ENCODE results near the gene HHIP.

HHIP gene

DNA sequence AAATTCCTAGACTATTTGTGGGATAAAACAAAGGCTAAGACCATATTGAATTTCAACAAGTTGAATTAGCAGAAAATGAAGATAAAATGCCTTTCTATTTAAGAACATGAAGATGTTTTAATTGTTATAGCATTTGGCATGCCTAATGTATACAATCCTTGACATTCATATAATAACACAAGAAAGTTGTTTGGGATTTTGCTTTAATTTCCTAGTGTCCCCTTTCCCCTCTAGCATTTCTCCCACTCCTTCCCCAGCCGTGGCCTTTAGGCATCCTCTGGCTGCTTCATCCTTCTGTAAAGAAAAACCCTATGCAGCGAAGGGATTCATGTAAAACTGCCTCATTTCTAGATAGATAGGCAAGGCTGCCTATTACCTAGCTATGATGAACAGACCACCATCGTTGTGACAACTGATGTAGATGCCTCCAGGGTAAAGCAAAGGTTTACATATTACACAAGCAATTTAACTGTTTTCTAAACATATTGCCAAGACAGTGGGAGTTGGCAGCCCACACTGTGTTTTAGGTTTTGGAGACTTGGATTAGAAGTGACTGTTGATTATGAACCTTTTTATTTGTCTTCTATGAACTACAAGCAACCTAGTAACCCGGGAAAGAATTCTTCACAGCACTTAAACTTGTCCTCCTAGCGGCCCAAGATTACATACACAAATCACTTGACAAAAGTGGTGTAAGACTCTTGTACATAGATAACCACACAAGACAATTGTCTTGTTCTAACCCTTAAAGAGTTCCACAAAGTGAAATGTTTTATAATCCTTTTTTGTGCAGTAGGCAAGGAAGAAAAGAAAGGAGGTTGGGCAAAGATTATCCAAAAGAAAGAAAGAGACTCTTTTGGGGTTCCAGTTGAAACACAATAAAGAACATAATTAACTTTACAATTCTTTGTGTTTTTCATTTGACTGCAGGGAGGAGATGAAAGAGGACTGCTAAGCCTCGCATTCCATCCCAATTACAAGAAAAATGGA is 59.9 kb downstream of the HHIP start:
- DNase-seq (ENCODE audit: low read depth in 3 of 3) = no peak

- DNase-seq (ENCODE audit: low read depth in 3 of 3) = no peak
Observed at GRCh38 chr4:144709159-144709558, 63.2 kb downstream of the HHIP start.

DNA sequence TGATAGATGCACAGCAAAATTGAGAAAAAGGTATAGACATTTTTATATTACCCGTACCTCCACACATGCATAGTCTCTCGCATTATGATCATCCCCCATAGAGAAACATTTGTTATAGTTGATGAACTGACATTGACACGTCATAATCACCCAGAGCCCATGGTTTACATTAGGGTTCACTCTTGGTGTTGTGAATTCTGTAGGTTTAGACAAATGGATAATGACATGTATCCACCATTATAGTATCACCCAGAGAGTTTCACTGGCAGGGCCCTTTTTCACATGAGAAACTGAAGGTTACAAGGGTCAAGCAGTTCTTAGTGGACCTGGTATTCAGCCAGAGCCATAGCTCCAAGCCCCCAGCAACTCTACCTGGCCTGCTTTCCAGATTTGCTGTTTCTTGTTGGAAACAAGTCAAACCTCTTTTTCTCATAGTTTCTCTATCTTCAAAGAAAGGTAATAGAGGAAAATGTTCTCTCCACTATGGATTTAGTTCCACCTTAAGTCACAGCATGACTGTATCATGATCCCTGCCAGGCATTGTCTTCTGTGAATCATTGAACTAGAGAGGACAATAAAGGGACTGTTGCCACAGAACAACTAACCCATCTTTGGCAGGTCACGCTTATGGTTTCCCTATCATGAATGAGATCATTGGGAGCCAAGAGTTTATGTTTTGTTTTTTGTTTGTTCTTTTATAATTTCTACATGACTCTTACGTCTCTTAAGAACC is 64.0 kb downstream of the HHIP start:
- no peak for DNase-seq (ENCODE audit: low read depth in 3 of 3)

GRCh38 chr4:144710526-144710912 is 64.6 kb downstream of the HHIP start:
- DNase-seq (ENCODE audit: low read depth in 3 of 3) = no peak

DNA sequence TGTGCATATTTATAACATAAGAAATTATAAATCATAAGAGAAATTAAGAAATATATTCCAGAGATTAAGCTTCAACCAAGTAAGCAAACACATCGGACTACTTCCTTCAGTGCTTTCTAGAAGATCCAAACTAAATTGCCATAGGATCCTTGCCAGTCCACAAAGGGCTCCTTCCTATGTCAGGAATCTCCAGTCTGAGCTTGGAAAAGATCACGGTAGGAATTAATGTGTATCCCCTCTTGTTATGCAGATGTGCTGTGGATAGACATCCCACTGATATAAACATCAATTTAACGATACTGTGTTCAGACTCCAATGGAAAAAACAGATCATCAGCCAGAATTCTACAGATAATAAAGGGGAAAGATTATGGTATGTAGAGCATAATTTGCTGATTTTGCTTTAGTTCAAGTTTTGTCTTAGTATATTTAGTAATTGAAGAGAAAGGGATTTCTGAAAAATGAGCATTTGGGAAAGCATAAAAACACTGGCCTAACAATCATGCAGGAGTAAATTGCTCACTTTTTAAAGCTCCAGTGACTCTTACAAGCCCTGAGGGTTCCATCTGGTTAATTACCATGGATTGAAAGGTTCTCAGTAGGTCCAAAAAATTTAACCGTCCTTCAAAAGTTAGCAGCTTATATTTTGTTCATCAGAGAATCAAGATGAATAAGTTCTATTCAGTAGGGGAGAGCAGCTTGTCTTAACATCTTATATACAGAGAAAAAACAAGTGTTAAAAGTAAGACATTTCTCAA is 65.9 kb downstream of the HHIP start:
- DNase-seq (ENCODE audit: low read depth in 3 of 3) = no peak

- no peak for DNase-seq (ENCODE audit: low read depth in 3 of 3)
Observed at GRCh38 chr4:144712775-144713174, 66.8 kb downstream of the HHIP start.

DNA sequence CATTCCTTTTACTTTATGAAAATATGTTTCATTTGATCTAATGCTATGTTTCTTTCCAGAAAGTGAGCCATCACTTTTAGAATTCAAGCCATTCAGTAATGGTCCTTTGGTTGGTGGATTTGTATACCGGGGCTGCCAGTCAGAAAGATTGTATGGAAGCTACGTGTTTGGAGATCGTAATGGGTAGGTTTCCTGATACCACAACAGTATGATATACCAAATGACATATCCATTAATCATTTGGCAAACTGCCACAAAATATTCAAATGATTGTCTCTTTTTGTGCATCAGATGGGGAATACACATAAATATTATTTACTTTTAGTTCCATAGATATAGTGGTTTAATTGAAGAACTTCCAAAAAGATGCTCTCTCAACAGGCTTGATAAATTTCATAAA is 68.2 kb downstream of the HHIP start:
- no peak for DNase-seq (ENCODE audit: low read depth in 3 of 3)

- no peak for DNase-seq (ENCODE audit: low read depth in 3 of 3)
Observed at GRCh38 chr4:144715230-144715629, 69.3 kb downstream of the HHIP start.

DNA sequence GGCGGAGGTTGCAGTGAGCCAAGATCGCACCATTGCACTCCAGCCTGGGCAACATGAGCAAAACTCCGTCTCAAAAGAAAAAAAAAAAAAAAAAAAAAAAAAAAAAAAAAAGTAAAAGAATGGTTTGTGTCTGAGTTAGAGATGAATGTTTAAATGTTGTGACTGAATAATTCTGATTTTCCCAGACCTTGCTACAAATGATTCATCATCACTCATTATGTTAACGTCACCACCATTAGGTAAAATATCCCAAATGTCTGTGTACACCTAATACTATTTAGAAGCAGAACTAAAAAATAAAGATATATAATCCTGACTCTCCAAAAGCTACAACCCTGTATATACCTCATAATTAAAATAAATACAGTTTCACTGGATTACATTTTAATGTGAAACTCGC is 70.8 kb downstream of the HHIP start:
- no peak for DNase-seq (ENCODE audit: low read depth in 3 of 3)

DNA sequence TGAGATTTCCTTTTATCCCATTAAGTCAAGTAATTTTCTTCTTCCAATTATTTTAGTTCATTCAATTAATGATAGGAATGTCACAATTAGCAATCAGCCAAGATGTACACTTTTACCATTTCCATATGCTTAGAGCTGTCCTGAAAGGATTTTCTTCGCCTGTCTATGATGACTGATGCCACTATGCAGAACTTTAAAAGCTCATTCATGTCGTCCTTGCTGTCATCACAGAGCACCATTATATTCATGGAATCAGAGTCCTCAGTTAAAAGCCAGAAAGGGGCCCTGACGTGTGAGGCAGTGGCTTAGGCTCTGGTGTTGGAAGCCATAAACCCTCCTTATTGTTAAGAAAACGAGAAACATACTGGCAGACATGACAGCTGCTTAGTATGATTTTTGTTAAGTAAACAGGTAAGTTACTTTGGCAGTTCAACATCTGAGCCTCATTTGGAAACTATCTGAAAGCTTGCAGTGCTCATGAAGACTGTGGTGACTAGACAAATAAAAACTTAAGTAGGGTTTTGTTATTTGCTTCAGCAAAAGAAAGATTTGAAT is 73.1 kb downstream of the HHIP start:
- no peak for DNase-seq (ENCODE audit: low read depth in 3 of 3)

DNA sequence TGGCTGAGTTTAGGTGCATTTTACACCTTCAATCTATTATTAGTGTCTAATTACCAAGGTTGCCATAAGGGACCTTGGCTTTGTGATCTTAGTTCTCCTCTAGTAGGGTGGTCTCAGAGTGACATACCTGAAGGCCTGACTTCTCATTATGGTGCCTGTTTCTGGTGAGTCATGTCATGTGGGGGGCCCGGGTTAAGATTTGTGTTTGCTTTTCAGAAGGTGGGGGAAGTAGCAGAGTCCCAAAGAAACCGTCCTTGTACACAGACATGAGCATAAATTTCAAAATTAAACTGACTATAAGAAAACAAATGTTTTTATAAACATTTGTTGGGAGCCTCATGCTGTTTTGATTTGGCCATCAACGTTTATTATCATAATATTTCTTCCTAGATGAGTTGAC is 74.5 kb downstream of the HHIP start:
- no peak for DNase-seq (ENCODE audit: low read depth in 3 of 3)

DNA sequence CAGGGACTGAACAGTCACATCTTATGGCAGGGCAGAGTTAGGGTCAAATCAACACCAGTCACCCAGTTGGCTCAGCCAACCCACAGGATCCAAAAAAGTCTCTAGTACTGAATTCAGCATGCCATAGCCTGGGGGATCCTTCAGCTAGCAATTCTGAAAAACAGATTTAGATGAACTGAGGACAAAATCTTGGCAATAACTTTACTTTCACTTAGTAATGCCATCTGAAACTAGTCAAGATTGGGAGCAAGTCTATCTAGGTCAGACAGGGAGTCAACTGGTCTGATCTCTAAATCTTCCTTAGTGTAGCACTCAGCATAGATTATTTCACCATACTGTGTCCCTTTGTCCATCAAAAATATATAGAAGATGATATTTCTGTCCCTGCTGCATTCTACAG is 76.0 kb downstream of the HHIP start:
- no peak for DNase-seq (ENCODE audit: low read depth in 3 of 3)

GRCh38 chr4:144723471-144723870 is 77.5 kb downstream of the HHIP start:
- DNase-seq (ENCODE audit: low read depth in 3 of 3) = no peak

- DNase-seq (ENCODE audit: low read depth in 3 of 3) = no peak
Observed at GRCh38 chr4:144729175-144729574, 83.2 kb downstream of the HHIP start.

DNA sequence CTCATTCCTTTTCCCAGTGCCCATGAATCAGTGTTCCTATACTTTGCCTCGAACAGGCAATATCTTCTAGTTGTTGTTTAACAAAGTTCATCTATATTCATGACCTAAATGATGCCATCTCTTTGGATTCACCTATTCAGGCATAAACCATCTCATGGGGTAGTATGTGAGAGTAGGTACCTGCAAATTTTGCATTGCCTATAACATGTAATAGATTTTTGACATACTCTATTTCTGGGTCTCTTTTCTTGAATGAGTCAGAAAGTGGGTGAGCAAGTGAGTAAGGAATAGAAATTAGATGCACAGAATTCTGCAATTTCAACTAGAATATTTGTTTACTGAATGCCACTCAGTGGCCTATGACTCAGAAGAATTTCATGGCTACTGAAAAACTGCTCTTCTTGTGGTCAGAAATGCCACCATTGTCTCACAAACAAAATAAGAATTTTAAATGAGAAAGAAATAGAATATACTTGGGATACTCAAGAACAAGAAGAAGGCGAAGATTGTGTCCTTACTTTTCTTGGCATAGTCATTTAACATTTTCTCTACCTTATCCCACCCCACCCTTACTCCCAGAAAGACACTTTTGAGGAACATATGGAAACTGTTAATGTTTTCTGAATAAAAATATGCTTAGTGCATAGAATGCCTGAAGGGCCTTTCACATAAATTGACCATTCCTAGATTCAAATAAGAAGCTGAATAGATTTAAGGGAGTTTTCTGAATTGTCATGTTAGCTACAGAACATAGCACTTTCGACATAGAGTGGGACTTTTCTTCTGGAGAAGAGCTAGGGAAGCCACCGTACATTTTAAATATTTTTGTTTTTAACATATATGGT is 86.8 kb downstream of the HHIP start:
- no peak for DNase-seq (ENCODE audit: low read depth in 3 of 3)

GRCh38 chr4:144733566-144733965 is 87.6 kb downstream of the HHIP start:
- DNase-seq (ENCODE audit: low read depth in 3 of 3) = no peak

DNA sequence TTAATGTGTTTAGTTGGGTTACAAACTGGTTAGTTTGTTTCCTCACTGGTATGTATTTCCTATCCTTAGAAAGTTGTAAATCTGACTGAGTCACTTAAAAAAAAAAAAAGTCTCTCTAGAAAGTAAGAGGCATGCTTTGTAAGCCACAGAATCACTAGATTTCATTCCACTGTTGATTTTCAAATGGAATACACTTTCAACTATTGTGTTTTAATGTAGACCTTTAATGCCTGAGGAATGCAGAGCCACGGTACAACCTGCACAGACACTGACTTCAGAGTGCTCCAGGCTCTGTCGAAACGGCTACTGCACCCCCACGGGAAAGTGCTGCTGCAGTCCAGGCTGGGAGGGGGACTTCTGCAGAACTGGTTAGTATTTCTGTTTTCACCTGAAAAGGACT is 88.6 kb downstream of the HHIP start:
- no peak for DNase-seq (ENCODE audit: low read depth in 3 of 3)

DNA sequence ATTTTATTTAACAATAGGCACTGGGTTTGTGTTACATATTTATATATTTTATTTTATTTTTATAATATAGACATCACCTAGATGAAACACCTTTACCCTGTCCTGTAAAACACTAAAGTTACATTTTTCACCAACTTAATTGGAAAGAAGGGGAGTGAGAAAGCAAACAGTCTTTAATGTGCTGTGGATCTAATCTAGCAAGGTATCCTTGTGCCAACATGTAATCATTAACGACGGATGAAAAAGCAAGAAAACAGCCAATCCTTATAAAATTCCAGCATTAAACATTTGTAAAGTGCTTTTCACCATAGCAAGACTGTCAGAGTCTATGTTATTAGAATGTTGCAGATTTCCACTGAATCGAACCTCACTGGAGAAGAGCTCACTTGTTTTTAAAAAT is 92.7 kb downstream of the HHIP start:
- no peak for DNase-seq (ENCODE audit: low read depth in 3 of 3)

DNA sequence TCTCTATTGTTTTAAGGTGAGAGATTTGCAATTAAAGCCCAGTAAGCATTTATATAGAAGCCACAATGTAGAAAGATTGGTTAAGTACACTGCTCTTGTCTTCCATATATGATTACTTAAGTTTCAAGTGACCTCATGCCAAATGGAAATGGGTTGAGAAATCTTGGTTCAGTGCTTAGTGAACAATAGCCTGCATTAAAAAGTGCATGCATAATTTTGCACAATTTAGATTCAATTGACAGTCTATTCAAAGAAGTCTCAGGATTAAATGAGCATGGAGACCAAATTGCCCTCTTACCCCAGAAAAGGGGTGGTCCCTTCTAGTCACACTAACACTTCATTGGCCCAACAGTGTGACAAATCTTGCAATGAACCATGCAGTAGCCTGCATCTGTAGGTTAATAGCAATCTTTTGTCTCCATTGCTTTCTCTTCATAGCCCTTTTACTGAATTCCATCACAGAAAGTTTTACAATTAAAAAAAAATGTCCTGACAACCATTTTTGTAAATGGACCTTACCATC is 93.6 kb downstream of the HHIP start:
- no peak for DNase-seq (ENCODE audit: low read depth in 3 of 3)

DNA sequence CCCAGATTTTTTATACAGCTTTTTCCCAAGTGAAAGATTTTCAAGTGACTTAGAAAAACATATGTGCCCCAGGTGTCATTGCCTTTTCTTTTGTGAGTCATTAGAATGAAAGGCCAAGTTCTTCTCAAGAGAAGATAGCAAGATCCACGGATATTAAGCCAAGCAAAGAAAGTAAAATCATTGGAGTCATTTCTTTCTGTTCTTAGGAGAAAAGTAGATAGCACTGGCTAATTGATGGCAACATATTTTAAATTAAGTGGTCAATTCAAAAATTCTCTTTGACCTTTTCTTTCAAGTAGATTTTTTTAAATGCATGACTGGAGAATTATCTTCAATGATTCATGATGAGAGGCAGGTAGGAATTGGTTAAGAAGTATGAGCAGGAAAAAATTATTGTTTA is 94.4 kb downstream of the HHIP start:
- no peak for DNase-seq (ENCODE audit: low read depth in 3 of 3)

Measured in stimulated activated CD4-positive, alpha-beta T cell treated with anti-CD3 and anti-CD28 coated beads, TNF-alpha, amount 100 ng/mL, for 24 hours (primary cell).